Stimulated activated CD4-positive, alpha-beta T cell treated with anti-CD3 and anti-CD28 coated beads, Interleukin-4, amount 100 ng/mL, for 1 hour (primary cell): Measurements from ENCODE around the gene CEP162.
"Not testable (repeated sequence)": the region's sequence is repeated elsewhere in the genome, so short reads cannot be mapped to it uniquely, and the experiment has no call there.

Experiments
- DNase-seq: peaks from one replicate; pipeline ENCODE4 v3.0.0-alpha.2; 2020

CEP162 gene

DNA sequence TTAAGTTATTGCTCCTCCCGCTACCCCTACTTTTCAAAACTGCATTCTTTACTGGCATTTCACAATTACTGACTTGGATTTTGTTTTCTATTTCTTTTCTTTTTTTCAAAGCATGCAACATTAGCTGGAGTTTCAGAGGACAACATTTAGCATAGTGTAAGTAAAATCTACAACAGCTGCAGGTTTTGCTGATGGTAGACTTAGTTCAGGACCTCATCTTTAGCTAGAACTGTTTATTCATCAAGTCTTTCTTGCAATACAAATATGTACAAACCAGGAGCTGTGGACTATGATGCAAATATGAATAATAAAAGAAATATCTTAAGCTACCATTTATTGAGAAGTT lies 728 bp upstream of the CEP162 start:
- no peak for DNase-seq

DNA sequence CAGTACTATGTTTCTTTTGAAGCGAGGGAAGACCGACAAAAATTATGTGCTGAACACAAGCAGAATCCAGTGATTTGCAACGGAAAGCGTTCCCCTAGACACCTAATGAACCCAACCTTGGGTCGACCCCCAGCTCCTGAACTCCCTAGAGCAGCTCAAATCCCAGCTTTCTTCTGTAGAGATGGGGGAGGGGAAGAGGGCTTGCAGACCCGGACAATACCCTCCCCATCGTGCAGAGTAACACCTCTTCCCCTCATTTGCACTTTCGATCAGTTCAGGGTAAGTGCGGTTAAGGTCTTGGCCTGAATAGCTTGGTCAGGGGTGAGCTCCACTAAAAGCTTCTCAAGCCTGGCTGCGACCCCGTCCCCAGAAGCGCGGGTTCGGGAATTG lies 404 bp downstream of the CEP162 start:
- no peak for DNase-seq

DNA sequence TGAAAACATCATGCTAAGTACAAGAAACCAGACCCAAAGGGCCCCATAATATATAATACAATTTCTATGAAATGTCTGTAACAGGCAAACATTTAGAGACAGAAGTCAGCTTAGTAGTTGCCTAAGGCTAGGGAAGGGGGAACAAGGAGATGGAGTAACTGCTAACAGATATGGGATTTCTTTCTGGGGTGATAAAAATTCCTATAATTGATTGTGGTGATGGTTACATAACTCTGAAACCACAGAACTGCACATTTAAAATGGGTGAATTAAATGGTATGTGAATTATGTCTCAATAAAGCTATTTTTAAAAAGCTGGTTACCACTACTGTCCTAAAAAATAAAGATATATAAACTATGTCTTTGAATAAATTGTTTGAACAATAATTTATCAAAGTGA lies 3.2 kb downstream of the CEP162 start:
- no peak for DNase-seq

DNA sequence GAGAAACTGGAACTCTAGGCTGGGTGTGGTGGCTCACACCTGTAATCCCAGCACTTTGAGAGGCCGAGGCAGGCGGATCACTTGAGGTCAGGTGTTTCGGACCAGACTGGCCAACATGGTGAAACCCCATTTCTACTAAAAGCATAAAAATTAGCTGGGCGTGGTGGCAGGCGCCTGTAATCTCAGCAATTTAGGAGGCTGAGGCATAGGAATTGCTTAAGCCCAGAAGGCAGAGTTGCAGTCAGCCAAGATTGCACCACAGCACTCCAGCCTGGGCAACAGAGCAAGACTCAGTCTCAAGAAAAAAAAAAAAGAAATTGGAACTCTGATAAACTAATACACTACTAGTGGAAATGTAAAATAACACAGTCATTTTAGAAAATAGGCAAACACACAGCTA lies 3.8 kb downstream of the CEP162 start:
- not testable (repeated sequence) for DNase-seq

DNA sequence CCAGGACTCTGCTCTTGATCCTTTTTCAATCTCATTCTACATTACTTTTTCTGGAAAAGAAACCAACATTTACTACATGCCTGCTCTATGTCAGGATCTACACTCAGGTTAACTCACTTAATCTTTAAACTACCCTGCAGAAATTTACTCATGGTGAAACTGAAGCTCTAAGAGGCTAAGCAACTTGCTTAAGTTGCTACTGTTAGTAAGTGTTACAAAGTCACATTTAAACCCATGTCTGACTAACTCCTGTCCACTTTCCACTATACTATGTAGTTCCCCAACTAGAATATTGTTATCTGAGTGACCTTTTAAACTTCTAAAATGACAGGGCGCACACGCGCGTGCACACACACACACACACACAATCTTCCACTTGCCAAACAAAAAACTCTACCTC lies 5.0 kb downstream of the CEP162 start:
- DNase-seq, result no peak

DNA sequence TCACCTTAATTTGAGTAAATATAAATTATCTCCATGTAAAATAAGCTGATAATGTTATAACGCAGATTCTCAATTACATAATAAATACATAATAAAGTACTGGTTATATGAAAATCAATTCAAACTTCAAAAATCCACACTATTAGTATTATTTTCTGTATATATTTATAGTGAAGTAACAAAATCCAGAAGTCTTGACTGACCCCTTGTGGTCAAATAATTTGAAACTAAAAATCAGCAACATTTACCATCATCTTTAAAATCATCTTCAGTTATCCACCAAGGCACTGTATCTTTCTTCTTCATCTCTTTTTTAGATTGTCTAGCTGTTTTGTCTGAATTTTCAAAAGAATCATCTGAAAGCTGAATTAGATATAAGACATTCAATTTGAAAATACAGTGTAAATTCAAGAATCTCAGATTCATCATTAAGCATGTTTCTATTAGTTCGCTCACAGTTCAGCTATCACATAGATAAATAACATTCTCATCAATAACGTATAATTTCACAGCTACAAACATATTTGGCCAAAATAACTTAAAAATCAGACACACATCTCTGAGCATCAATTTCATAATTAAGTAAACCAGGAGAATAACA lies 6.5 kb downstream of the CEP162 start:
- no peak for DNase-seq

DNA sequence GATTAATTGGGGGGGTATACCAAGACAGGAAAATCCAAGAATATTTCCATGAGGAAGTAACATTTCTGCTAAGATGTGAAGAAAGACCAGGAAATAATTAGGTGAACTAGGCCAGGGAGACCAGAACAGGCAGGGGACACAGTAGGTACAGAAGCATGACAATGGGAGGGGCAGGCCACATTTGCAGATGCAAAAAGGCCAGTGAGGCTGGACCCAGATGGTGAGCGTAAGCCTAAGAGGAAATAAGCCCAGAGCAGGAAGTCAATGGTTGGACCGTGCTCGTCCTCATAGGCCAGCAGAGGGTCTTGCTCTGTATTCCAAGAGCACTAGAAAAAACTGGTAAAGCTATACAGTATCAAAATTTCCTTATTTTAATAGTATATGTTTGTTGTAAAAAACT lies 9.4 kb downstream of the CEP162 start:
- DNase-seq, result no peak

DNA sequence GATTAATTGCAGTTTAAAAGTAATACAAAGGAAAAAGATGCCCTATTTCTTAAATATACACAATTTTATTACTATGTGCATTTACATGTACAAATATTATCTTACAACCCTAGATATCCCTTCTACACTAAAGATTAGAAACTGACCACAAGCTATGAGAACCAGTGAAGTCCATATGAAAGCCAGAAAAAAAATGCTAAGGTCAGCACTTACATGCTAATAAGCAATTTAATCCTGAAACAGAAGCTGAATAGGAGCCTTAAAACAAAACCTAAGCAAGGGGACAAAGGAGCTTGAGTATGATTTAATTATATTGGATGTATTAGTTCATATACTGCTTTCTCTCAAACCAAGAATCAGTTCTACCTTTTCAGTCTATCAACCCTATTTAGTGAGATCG lies 14.2 kb downstream of the CEP162 start:
- no peak for DNase-seq

DNA sequence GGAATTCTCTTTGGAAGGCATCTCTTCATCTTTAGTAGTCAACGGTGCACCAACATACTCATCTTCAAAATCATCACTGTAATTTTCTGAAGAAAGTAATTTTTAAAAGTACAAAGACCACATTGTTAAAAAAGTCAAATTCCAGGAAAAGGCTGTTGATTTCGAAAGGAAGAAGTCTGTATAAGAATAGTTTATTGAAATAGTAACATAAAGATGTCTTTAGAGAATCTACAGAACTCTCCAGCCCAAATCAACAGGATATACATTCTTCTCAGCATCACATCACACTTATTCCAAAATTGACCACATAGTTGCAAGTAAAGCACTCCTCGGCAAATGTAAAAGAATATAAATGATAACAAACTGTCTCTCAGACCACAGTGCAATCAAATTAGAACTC lies 23.4 kb downstream of the CEP162 start:
- no peak for DNase-seq

DNA sequence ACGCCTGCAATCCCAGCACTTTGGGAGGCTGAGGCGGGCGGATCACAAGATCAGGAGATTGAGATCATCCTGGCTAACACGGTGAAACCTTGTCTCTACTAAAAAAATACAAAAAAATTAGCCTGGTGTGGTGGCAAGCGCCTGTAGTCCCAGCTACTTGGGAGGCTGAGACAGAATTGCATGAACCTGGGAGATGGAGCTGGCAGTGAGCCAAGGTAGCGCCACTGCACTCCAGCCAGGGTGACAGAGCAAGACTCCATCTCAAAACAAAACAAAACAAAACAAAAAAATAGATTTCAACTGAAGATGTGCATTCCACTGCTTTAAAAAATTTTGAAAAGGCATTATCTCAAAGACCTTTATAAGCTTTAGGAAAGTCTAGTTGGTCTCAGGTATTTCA lies 27.5 kb downstream of the CEP162 start:
- not testable (repeated sequence) for DNase-seq

DNA sequence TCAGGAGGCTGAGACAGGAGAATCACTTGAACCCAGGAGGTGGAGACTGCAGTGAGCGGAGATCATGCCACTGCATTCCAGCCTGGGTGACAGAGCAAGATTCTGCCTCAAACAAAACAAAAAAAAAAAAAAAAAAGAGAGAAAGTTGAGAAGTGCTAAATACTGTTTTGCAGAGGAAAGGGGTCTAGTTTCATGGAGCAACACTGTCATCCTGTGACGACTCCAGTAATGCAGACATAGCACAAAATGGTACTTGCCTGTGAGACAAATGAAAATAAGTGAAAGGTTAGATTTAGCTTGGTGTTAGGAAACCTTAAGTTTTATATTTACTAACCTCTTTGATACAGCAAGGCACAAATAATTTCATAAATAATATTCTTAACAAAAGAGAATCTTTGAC lies 29.7 kb downstream of the CEP162 start:
- DNase-seq, result no peak

DNA sequence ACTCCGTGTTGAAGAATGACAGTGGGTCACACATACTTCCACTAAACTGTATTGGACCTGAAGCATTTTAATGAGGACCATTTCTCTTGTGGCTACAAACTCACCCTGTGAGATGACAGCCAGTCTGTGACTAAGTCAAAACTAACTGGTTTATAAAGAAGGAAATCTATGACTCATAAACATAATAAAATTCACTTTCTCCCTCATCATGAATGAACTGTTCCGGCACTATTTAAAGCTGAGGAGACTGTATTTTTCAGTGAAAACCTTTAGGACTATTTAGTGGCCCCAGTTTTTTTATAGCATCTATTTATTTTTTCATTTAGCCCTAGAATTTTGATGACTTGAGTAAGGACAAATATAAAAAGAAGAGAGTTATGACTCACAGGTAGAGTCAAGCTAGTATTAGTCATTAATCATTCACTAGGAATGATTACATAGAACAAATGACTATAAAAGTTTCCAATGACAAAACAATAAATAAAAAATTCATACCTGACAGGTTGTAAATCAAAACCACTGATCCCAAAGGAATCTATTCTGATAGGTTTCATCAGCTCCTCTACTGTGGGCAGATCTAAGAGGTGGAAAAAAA lies 34.2 kb downstream of the CEP162 start:
- no peak for DNase-seq

DNA sequence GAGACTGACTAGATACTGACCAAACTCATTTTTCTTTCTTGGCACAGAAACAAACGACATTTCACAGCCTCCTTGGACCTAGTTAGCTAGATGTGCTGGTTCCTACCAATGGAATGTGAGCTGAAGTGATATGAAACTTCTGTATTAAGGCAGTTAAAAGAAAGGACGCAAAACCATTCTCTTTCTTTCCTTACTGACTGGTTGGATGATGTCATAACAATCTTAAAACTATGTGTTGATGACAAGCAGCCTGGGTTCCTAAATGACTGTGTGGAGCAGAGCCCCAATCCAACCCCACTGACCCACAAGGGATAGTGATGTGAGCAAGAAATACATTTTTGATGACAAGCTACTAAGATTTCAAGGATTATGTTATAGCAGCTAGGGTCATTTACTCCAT lies 35.6 kb downstream of the CEP162 start:
- no peak for DNase-seq

DNA sequence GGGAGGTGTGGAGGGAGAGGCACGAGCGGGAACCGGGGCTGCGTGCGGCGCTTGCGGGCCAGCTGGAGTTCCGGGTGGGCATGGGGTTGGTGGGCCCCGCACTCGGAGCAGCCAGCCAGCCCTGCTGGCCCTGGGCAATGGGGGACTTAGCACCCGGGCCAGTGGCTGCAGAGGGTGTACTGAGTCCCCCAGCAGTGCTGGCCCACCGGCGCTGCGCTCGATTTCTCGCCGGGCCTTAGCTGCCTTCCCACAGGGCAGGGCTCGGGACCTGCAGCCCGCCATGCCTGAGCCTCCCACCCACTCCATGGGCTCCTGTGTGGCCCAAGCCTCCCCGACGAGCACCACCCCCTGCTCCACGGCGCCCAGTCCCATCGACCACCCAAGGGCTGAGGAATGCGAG lies 38.1 kb downstream of the CEP162 start:
- not testable (repeated sequence) for DNase-seq

DNA sequence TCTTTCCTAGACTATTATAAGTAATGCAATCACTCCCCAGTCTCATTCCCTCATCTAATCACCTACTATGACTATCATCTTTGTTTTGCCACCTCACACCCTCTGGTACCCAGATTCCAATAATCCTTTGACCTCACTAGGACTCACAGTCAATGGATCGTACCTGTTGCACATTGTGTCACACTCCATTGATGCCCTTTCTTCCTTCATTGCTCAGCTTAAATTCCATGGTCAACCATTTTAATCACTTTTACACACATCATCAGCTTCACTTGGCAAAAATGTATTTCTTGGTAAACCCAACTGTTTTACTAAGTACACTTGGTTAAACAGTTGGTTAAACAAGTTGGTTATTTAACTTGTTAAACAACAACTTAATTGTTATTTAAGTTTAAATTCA lies 44.0 kb downstream of the CEP162 start:
- no peak for DNase-seq

DNA sequence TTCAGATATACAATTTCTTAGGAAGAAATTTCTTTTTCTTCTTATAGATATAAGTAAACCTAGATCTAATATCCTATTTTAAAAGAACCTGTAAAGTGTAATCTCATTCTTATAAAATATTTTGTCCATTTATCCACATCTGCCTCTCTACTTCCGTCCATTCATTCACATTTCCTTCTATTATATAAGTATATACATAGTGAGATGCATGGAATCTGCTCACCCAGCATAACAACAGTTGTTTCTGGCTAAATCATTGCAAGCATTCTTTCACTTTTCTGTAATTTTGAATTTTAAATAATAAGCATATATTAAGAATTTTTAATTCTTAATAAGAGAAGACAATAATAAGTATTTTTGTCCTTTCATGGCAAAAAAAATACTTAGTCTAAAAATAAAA lies 45.4 kb downstream of the CEP162 start:
- no peak for DNase-seq

DNA sequence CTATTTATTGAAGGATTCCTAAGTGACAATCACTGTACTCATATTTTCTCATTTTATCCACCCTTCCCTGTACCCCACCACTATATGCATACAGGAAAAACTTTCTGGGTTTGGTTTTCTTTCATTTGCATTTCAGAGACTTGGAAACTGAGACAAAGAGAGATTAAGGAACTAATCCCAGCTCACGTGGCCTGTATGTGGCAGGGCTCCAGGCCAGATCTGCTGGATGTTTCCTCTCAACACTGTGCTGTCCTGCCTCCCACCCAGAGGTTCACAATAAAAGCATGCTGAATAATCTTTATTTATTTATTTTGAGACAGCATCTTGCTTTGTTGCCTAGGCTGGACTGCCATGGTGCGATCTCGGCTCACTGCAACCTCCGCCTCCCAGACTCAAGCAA lies 50.2 kb downstream of the CEP162 start:
- no peak for DNase-seq

DNA sequence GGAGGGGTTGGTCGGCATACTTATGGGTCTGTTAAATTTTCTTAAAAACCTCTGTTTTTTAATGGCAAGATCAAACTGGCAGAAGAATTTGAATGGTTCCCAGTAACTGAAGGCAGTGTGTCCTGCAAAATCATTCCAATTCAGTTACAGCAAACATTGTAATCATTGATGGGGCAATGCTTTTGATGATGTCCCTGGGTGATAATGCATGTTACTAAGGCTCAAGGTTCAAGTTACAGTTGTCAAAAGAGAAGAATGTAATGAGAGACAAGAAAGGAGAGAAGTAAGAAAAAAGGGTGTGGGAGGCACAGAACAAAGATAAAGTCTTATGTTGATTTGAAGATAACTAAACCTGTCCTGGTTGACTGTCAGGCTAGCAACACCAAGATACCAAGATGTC lies 54.9 kb downstream of the CEP162 start:
- DNase-seq, result no peak

DNA sequence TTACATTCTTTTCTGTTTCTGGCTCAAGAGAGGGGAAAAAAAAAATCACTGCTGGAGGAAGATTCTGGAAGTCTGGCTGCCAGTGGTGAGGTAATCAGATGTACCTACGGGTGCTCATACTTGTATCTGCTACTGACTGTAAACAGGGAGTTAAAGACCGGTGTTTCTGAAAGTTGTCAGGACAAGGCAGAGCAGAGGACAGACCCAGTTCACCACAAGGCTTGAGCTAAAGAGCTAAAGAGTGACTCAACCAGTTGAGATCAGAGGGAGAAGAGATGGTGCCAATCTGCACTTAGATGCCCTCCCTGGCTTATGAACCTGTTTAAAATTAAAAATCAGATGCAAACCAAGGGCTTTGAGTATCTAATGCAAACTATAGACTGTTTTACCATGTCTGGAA lies 55.4 kb downstream of the CEP162 start:
- DNase-seq, result no peak

DNA sequence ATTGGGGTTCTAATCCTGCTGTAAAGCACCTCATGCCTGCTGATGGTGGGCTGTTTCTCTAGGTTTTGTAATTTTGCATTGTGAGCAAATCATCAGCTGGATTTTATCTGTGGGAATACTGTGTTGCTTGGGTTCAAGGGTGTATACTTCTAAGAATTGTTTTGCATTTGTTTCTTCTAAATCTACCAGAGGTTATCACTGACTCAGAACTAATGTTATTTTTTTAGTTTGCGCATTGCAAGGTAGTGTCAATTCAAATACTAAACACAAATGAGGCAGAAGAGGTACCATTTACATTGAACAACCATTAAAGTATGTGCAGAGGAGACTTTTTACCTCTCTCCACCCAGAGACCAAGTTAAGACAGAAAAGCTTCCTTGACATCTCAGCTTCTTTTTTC lies 60.0 kb downstream of the CEP162 start:
- DNase-seq, result no peak

DNA sequence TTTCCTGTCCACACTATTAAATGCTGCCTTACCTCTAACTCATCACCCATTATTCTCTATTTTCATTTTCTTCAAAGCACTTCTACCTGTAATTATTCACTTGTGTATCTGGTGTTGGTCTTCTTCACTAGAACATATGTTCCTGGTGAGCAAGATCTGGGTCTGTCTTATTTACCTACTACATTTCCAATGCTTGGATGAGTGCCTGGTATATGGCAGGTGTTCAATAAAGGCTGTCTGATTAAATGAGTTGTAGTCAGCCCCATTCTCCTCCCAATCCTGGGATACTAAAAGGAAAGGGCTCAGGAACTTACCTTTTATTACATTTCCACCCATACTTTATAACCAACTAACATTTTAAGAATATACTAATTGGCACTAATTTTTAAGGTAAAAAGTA lies 61.0 kb downstream of the CEP162 start:
- no peak for DNase-seq

DNA sequence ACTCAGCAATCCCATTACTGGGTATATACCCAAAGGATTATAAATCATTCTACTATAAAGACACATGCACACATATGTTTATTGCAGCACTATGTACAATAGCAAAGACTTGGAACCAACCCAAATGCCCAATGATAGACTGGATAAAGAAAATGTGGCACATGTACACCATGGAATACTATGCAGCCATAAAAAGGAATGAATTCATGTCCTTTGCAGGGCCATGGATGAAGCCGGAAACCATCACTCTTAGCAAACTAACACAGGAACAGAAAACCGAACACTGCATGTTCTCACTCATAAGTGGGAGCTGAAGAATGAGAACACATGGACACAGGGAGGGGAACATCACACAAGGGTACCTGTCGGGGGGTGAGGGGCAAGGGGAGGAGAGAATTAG lies 63.1 kb downstream of the CEP162 start:
- not testable (repeated sequence) for DNase-seq

DNA sequence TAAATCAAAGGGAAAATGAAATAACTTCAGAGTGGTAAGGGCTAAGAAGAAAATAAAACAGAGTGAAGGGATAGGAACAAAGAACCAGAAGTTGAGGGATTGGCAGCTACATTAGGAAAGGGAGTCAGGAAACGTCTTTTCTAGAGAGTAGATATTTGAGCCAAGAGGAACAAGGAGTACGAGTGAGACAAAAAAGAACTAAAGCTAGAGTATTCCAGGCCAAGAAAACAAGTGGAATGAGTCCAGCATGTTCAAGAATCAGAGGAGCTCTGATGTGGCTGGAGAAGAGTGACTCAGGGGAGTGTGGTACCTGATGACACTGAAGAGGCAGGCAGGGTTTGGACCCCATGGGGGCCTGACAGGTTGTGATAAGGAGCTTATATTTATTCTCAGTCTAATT lies 66.3 kb downstream of the CEP162 start:
- no peak for DNase-seq

DNA sequence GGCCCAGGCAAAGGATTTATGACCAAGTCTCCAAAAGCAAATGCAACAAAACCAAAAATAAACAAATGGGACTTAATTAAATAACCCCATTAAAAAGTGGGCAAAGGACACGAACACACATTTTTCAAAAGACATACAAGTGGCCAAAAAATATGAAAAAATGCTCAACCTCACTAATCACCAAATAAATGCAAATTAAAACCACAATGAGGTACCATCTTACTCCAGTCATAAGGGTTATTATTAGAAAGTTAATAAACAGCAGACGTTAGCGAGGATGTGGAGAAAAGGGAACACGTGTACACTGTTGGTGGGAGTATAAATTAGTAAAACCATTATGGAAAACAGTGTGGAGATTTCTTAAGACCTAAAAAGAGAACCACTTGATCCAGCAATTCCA lies 71.1 kb downstream of the CEP162 start:
- DNase-seq, result no peak

DNA sequence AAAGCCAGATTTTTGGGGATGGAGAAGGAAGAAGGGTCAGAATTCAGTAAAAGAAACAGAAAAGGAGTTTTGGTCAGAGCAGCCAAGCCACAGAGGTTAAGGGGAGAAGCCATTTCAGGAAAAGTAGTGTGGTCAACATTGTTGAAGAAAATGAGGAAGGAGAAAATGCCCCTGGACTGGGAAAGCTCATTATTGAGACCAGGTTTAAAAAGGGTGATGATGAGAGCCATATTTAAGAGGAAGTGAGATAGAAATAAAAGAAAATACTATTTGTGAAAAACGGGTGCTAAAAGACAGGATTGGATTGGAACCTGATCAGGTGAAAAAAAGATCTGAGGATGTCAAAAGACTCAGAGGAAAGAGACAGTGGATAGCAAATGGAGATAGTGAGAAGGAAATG lies 75.8 kb downstream of the CEP162 start:
- DNase-seq, result no peak

DNA sequence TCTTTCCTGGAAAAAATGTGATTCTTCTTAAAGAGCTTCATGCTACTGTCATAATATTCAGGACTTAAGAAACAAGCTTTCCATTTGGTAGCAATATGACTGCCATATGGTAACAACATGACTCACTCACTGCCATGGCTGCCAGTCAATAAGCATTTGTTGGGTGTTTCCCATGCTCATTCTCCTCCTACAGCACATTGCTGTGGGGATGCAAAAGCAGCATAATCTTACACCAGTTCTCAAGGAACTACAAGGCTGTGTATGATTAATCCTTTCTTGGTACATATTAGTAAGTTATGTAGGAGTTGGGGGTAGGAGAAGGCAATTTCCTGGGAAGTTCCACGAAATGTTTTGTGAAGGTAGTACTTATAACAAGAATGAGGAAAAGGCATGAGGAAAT lies 76.7 kb downstream of the CEP162 start:
- no peak for DNase-seq
